GM10847 (cell line): ENCODE data around the gene RNASE9.

Experiments used
- POLR2A ChIP-seq: IDR thresholded peaks from 2 replicates; pipeline ENCODE4 v1.6.1; 2011; ENCODE audit not compliant: insufficient read length; ENCODE audit errors: extremely low read depth

Gene RNASE9

GRCh38 chr14:20560961-20561360 is at the start of gene RNASE9:
RNASE9 (minus strand) TSS chr14:20561047.
- no peak for TF ChIP-seq POLR2A

- no peak for TF ChIP-seq POLR2A
Observed at GRCh38 chr14:20610002-20610765, 49.3 kb upstream of the RNASE9 start.

- no peak for TF ChIP-seq POLR2A
Observed at GRCh38 chr14:20609215-20610001, 48.6 kb upstream of the RNASE9 start.

DNA sequence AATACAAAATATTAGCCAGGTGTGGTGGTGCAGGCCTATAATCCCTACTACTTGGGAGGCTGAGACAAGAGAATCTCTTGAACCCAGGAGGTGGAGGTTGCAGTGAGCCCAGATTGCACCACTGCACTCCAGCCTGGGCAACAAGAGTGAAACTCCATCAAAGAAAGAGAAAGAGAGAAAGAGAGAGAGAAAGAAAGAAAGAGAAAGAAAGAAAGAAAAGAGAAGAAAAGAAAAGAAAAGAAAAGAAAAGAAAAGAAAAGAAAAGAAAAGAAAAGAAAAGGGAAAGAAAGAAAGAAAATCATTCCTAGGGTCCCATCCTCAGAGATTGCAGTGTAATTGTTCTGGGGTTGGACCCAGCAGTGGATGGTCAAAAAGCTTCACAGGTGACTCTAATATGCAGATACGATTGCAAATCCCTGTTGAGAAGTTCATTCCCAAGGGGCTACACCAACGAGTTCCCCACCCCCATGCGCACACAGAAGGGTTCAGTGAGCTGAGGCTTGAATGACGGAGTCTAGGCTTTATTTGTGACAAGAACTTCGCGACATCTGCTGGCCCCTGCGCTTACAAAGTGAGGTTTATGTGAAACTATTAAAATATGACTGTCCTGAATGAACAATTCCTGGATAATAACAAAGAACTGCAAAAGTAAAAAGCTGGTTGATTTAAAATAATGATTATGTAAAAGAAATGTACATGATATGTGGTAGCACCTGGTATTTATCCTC is 47.7 kb upstream of the RNASE9 start:
- TF ChIP-seq POLR2A: no peak

DNA sequence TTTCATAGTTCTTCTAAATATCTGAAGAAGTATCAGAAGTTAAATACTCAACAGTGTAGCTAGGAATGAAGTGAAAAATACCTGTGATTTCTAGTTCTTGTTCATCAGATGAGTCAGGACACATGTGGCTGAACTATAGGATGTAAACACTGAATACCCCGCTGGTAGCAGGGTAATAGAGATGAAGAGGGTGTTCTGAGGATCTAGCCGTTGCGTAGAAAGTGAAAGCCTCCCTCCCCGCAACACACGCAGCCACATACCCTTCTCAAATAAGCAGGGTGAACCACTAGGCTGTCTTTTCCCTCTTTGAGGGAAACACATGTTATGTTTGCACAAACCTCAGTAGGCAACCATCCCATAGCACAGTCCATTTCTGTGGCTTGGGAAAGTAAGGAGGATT is 46.8 kb upstream of the RNASE9 start:
- no peak for TF ChIP-seq POLR2A

DNA sequence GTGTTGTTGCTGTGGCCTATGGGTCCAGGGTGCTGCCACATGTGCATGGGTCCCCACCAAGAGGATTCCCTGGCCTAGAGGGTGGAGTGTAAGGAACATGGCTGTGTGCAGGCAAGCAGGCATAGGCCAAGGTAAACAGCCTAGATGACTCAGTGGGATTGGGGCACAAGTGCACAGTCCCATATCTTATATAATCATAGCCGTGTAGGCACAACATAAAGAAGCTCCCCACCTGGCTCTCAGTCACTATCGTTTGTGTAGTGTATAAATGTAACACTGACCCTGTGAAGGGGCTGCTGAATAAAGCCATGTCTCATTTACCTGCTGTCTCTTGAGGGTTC is 46.0 kb upstream of the RNASE9 start:
- TF ChIP-seq POLR2A: no peak

DNA sequence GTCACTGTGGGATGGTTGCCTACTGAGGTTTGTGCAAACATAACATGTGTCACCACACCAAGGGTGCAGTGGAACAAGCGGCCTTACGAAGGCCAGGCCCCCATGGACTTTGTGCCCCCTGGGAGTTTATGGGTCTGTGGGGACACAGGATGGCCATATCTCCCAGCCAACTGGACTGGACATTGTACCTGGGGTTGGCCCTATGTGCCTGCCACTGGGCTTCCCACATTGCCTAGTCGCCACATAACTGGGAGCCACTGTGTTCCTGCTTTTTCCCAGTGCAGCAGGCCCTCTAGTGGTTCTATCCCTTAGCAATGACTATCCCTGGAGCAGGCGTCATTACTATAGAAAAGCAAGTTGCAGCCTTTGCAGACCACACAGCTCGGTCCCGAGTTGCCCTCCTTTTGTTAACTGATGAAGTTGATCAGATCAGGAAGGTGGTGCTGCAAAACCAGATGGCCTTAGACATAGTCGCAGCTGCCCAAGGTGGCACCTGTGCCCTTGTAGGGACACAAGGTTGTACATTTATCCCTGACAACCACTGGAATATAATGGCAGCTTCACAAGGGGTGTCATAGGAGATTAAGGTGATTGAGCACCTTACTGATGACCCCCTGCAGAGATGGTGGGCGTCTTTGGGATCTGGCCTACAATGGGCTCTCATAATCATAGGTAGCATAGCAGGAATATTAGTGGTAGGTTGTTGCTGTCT is 45.5 kb upstream of the RNASE9 start:
- no peak for TF ChIP-seq POLR2A

GRCh38 chr14:20603813-20604690 is 43.2 kb upstream of the RNASE9 start:
- no peak for TF ChIP-seq POLR2A

GRCh38 chr14:20602583-20602982 is 41.7 kb upstream of the RNASE9 start:
- TF ChIP-seq POLR2A: no peak

DNA sequence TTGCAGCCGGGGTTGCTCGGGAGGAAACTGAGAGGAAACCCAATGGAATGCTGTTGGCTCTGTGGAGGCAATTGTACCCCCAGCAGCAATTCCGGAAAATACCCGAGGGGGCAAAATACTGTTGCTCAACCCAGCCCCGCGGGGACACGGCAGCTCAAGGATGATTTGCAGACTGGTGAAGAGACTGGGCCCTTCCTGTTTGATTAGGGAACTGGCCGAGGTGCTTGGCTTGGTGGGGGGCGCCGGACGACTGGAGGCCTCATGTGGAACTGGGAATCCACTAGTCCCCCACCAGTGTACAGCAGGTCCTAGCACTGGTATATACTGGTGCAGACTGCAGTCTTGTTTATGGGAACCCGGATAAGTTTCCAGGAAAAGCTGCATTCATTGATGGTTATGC is 40.7 kb upstream of the RNASE9 start:
- no peak for TF ChIP-seq POLR2A

GRCh38 chr14:20597108-20597507 is 36.3 kb upstream of the RNASE9 start:
- TF ChIP-seq POLR2A: no peak

DNA sequence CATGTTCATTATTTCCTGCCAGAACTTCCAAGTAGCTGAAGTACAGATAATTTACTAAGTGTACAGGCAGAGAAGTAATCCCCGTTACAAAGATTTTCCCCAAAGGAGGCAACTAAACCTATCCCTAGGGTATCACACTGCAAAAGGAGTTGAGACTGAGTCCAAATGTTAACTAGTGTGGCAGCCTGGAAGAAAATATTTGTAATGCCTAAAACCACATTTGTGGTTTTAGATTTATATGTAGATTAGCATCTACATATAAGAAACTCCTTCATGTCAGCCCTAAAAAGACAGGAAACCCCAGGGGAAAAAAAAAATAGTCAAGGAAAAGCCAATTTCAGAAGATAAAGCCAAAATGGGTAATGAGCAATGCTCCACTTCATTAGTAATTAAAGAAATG is 31.7 kb upstream of the RNASE9 start:
- TF ChIP-seq POLR2A: no peak

DNA sequence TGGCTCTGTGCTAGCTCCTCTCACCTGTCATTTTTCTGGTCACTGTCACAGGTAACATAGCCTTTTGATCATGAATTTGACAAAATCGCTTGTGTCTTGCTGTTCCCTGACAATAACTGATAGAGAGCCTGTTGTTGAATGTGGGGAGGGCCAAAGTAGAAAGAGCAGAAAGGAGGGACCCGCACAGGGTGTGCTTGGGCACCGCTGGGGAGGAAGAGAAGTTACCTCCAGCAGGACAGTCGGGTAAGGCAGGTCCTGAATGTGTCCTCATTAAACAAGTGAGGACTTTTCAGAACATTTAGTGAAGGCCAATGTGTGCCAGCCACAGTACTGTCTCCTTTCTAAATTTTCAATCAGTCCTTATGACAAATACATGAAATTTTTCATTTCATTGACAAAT is 30.4 kb upstream of the RNASE9 start, which contains the start of gene RNASE12:
TSS of gene RNASE12 (minus strand) at position 142 of the 400 bp plus-strand sequence. CDS start 653 bp downstream, outside the sequence.
- TF ChIP-seq POLR2A: no peak

GRCh38 chr14:20587489-20588154 is 26.8 kb upstream of the RNASE9 start, which contains the start of gene RNASE11:
RNASE11 (minus strand) TSS chr14:20588001.
- no peak for TF ChIP-seq POLR2A
